Forelimb muscle (tissue), 1 donor: ENCODE measurements around the gene SLC22A16. TPM values are rescaled to one million over a fixed set of nuclear protein-coding genes. Genes with fewer than 3 reads are reported as not detected.
"Not testable (repeated sequence)": the region's sequence is repeated elsewhere in the genome, so short reads cannot be mapped to it uniquely, and the experiment has no call there.

Experiments used
- DNase-seq: peaks from one replicate; pipeline ENCODE4 v3.0.0-alpha.2; 2013; ENCODE audit warnings: low read depth
- polyA plus RNA-seq: library from polyadenylated mRNA; unstranded; fragments of 120-200 nt; gene quantifications from one replicate; pipeline ENCODE4 v1.2.1, GENCODE V29; 2013; ENCODE audit not compliant: insufficient read length

The SLC22A16 gene
- polyA plus RNA-seq = 0.06 TPM

GRCh38 chr6:110476046-110476849 lies at the start of gene SLC22A16:
SLC22A16 (minus strand) TSS chr6:110476613; CDS start chr6:110476574, 39 bp downstream.
- DNase-seq = no peak

- no peak for DNase-seq
Measured at GRCh38 chr6:110525001-110525400, 48.6 kb upstream of the SLC22A16 start.

- DNase-seq = no peak
Measured at GRCh38 chr6:110524305-110524704, 47.9 kb upstream of the SLC22A16 start.

- DNase-seq = no peak
Measured at GRCh38 chr6:110523451-110524021, 47.1 kb upstream of the SLC22A16 start.

- no peak for DNase-seq
Measured at GRCh38 chr6:110522427-110522826, 46.0 kb upstream of the SLC22A16 start.

- DNase-seq = no peak
Measured at GRCh38 chr6:110520992-110521543, 44.7 kb upstream of the SLC22A16 start.

- no peak for DNase-seq
Measured at GRCh38 chr6:110520209-110520965, 44.0 kb upstream of the SLC22A16 start.

- no peak for DNase-seq
Measured at GRCh38 chr6:110517601-110518281, 41.3 kb upstream of the SLC22A16 start.

- DNase-seq = no peak
Measured at GRCh38 chr6:110517034-110517433, 40.6 kb upstream of the SLC22A16 start.

GRCh38 chr6:110514818-110515217 lies 38.4 kb upstream of the SLC22A16 start:
- no peak for DNase-seq

- DNase-seq = no peak
Measured at GRCh38 chr6:110512991-110513390, 36.6 kb upstream of the SLC22A16 start.

- DNase-seq = not testable (repeated sequence)
Measured at GRCh38 chr6:110512549-110512948, 36.1 kb upstream of the SLC22A16 start.

- no peak for DNase-seq
Measured at GRCh38 chr6:110511401-110511800, 35.0 kb upstream of the SLC22A16 start.

- no peak for DNase-seq
Measured at GRCh38 chr6:110509617-110510241, 33.3 kb upstream of the SLC22A16 start.

- DNase-seq = not testable (repeated sequence)
Measured at GRCh38 chr6:110504891-110505290, 28.5 kb upstream of the SLC22A16 start.

- no peak for DNase-seq
Measured at GRCh38 chr6:110495949-110496348, 19.5 kb upstream of the SLC22A16 start.

GRCh38 chr6:110493253-110493800 lies 16.9 kb upstream of the SLC22A16 start:
- no peak for DNase-seq

- DNase-seq = no peak
Measured at GRCh38 chr6:110492584-110492983, 16.2 kb upstream of the SLC22A16 start.

GRCh38 chr6:110491644-110492317 lies 15.4 kb upstream of the SLC22A16 start:
- DNase-seq = no peak

- DNase-seq = no peak
Measured at GRCh38 chr6:110491299-110491643, 14.9 kb upstream of the SLC22A16 start.
